HAP-1 (cell line): ENCODE results near the gene RHCG.

Source experiments
- DNase-seq, 2 experiments: peaks; one replicate each; pipeline ENCODE4 v3.0.0-alpha.2; 2016 to 2020; ENCODE audit warnings: low spot score in 2 of 2
- H3K27me3 ChIP-seq: fragments of 250-450 bp; sonication (Bioruptor Pico); 2 replicates; pipeline ENCODE4 v1.5.1; 2020; ENCODE audit warnings: low read depth, mild to moderate bottlenecking, moderate library complexity
- H3K36me3 ChIP-seq: fragments of 250-450 bp; sonication (Bioruptor Pico); replicated peaks from 2 replicates; pipeline ENCODE4 v1.5.1; 2020; ENCODE audit warnings: mild to moderate bottlenecking
- H3K4me1 ChIP-seq: fragments of 250-450 bp; sonication (Bioruptor Pico); 2 replicates; pipeline ENCODE4 v1.5.1; 2020; ENCODE audit warnings: mild to moderate bottlenecking
- H3K4me3 ChIP-seq: fragments of 250-450 bp; sonication (Bioruptor Pico); 2 replicates; pipeline ENCODE4 v1.5.1; 2020; ENCODE audit warnings: mild to moderate bottlenecking, moderate library complexity
- H3K9me3 ChIP-seq: fragments of 250-450 bp; sonication (Bioruptor Pico); 2 replicates; pipeline ENCODE4 v1.5.1; 2020; ENCODE audit warnings: mild to moderate bottlenecking, moderate library complexity
- in situ Hi-C: fragments of 300-500 bp; cut with MboI; formaldehyde crosslinking; loops from 3 replicates; pipeline ENCODE4 v1.14.3; 2020; ENCODE audit warnings: low sequenced_read_pairs, inconsistent platforms, mixed read lengths

RHCG gene

DNA sequence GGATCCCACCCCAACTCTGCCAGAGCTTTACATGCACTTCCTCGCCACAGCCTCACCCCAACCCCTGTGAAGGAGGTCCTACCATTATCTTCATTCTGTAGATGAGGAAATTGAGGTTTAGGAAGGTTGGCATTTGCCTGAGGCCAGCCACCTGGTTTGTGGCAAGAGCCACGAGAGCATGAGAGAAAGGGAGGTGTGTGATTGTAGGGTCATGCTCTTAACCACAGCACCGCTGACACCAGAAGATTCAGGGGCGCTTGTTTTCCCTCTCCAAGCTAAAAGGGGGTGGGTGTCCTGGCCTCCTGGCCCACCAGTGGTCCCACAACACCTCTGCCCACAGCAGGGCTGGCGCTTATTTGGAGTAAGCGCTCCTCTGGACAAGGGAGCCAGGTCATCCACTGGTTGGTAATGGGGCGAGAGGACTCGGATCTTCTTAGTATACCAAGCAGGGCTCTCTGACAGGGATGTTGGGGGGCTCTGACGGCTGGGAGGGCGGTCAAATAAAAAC is 691 bp downstream of the RHCG start:
- Histone ChIP-seq H3K9me3 (no peaks in the 10 kb centered on the region), H3K4me3 (no peak overlapping the region), H3K4me1 (no peaks in the 10 kb centered on the region), H3K27me3 (0 out of 2 replicates have a peak, but pooled peaks cover 7% of the 10 kb centered on the region), H3K36me3 (no peaks in the 10 kb centered on the region)
- in situ Hi-C loops = no loop called here
- DNase-seq = no peak

DNA sequence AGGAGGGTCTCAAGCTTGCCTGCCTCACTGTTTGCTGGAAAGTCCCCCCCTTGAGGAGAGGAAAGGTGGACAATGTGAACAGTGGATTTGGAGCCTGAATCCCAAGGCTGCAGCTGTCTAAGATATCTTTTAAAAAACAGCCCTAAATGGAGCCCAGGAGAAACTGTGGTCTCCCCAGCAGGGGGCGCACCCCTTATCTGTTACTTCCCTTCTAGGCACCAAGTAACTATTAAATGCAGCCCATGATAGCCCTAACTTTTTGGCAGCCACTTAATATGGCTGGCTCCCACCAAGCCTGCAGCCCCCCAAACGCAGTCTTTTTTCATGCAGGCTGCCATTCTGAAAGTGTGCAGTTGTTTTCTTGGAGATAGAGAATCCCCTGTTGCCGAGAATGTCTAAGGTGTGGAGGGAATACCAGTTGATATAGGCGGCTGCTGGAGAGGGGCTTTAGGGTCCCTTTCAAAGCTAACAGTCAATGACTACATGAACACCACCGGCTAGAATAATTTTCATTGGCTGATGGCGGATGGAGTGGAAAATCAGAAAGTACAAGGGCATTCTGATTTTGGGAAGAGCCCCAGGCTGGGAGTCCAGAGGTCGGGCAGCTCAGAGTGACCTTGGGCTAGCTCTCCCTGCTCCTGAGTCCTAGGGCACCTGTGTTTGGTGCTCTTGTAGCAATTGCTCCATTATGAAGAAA is 1.3 kb downstream of the RHCG start:
- no peaks in the 10 kb centered on the region for H3K9me3 ChIP-seq
- H3K4me1 ChIP-seq = no peaks in the 10 kb centered on the region
- H3K4me3 ChIP-seq = no peak overlapping the region
- no peaks in the 10 kb centered on the region for H3K36me3 ChIP-seq
- H3K27me3 ChIP-seq = 0 out of 2 replicates have a peak, but pooled peaks cover 7% of the 10 kb centered on the region
- in situ Hi-C loops = no loop called here
- DNase-seq = peak in 1 of 2 experiments; percentile 72

DNA sequence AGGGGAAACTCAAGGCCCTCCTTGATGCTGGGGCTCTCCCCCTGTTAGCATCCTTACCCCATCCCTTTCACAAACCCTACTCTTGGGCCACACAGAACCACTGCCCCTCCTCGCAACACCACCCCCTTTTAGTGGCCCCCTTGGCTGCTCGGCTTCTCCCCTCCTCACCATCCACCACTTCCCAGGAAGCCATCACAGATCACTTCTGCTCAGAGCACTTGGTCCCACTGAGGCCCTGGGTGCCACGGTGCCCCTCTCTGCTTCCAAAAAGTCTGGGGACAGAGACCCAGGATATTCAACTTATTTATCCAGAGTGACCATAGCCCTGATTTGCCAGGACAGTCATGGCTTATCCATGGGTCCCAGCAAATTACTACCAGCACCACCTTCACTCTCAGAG is 2.4 kb downstream of the RHCG start:
- Histone ChIP-seq H3K4me3 (no peak overlapping the region), H3K4me1 (no peaks in the 10 kb centered on the region), H3K27me3 (0 out of 2 replicates have a peak, but pooled peaks cover 7% of the 10 kb centered on the region), H3K9me3 (no peaks in the 10 kb centered on the region), H3K36me3 (no peaks in the 10 kb centered on the region)
- in situ Hi-C loops = no loop called here
- DNase-seq = no peak

DNA sequence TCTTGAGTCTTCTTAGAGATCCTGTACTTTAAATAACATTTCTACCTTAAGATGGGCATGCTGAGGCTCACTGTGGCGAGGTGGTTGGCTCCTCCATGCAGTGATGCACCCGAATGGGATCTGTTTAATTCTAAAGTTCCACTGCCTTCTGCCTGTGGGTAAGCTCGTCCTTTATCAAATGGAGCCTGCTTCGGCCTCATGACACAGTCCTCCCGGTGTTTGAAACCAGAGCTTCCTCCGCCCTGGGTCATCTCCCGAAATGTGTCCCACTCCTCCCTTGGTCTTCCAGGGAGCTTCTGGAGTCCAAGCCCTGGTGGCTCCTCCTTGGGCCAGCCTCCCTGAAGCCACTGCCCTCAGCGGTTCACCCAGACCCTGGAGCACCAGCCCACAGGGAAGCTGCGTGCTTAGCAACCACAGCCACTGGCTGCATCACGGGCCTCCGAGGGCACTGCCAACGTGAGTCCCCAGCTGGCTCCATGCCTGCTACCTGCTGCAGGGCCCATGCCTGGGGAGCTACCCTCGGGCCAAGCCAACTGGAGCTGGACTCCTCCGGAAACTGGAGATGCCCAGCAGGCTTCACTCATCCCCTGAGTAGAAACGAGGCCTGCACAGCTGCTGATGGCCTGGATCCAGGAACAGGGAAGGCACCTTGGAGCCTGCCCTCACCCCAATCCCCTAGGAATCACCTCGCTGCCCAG is 3.3 kb downstream of the RHCG start:
- in situ Hi-C loops = no loop called here
- H3K36me3 ChIP-seq = no peaks in the 10 kb centered on the region
- peaks cover 10% of the 10 kb centered on the region; the same call in 1 of the 2 replicates for H3K27me3 ChIP-seq
- DNase-seq = peak in 1 of 2 experiments; percentile 7
- no peak overlapping the region for H3K4me3 ChIP-seq
- H3K4me1 ChIP-seq = no peaks in the 10 kb centered on the region
- H3K9me3 ChIP-seq = no peaks in the 10 kb centered on the region

DNA sequence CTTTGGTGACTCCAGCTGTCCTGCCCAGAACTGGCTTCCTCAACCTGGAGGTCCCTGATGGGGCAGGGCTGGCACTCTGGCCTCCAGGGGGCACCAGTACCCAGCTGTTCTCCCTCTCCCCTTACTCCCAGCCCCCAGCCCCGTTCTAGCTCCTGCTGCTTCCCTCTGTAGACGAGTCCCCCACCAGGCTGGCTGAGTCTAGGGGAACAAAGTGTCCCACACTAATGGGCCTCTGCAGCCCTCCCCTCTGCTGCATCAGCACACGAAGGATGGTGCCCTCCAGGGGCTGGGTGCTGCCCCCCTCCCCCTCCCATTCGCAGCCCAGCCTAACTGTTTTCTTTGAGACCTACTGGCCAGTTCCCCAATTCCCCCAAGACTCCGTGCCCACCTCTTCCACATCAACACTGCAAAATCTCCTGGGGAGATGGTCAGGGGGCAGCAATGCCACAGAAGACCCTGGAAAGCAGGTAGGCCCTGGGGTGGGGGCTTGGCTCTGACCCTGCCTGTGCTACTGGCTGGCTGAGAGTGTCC is 4.2 kb downstream of the RHCG start:
- Histone ChIP-seq H3K4me3 (no peak overlapping the region), H3K36me3 (no peaks in the 10 kb centered on the region), H3K27me3 (peaks cover 6% of the 10 kb centered on the region; the same call in 1 of the 2 replicates), H3K4me1 (no peaks in the 10 kb centered on the region), H3K9me3 (no peaks in the 10 kb centered on the region)
- DNase-seq = peak in 1 of 2 experiments; percentile 69
- in situ Hi-C loops = no loop called here

DNA sequence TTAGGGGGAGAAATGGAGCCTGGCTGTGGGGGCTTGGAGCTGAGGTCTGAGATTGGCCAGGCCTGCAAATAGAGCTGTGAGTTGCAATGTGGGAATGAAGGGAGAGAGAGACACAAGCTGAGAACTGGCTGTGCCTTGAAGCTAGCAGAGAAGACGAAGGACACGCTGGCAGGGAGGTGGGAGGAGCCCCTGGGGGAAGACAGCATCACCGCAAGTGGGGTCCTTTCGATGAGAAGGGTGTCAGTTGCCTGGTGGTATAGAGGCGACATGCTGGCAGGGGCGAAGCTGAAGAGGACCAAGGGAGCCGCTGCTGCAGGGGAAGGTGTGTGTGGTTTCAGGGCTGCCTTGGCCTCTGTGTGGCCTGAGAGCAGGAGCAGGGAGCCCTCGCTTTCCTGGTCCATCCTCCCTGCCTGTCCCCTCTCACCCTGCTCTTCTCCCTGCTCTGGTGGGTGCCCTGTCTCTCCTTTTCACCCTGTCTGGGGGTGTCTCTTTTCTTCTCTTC is 5.5 kb downstream of the RHCG start:
- Histone ChIP-seq H3K4me3 (no peak overlapping the region), H3K4me1 (no peaks in the 10 kb centered on the region), H3K27me3 (peaks cover 3% of the 10 kb centered on the region; the same call in 1 of the 2 replicates), H3K36me3 (no peaks in the 10 kb centered on the region), H3K9me3 (no peaks in the 10 kb centered on the region)
- in situ Hi-C loops = no loop called here
- DNase-seq = no peak

DNA sequence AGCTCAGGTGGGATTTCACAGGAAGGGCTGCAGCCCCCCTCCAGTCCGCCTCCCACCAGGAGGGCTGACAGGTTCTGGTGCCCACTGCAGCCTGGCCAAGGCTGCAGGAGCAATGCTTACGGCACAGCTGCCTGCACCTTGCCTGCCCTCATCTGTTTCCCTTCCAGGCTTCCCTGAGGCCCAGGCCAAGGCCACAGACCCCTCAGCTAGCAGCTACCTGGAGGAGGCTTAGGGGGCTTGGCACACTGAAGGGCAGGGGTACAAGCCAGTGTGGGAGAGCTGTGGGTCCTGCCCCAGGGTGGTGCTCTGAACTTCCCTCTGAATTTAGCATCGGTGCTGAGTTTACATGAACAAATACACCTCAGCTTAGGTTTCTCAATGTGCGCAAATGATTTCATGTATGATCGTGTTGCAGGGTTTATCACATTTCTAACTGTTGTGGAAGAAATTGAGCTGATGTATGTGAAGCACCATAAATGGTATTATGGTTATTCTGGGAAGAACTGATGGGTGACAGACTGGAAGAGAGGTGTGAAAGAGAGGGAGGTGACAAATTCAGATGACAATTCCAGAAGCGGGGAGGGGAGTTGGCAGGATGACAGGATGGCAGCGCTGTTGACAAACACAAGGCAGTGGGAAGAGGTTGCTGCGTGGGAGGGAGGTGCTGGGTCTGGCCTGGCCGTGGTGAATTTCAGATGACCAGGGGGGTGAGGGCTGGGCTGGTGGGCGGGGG is 6.1 kb downstream of the RHCG start:
- H3K36me3 ChIP-seq = no peaks in the 10 kb centered on the region
- no peaks in the 10 kb centered on the region for H3K9me3 ChIP-seq
- in situ Hi-C loops = no loop called here
- no peaks in the 10 kb centered on the region for H3K4me1 ChIP-seq
- no peak overlapping the region for H3K4me3 ChIP-seq
- DNase-seq = no peak
- H3K27me3 ChIP-seq = peaks cover 7% of the 10 kb centered on the region; the same call in 1 of the 2 replicates

DNA sequence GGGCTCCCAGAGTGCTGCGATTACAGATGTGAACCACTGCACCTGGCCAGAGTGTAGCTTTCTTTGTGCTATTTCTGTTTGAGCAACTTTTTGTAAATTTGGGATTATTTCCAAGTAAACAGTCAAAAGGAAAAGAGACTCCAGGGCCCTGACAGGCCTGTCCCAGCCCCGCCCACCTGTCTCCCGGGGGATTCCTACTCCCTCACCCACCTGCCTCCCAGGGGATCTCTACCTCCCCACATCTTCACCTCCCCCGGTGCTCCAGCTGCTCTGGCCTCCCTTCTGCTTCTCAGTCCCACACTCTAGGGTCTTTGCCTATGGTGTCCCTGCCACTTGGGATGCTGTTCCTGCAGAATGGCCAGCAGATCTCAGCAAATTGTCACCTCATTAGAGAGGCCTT is 7.0 kb downstream of the RHCG start:
- no peak for DNase-seq
- no peaks in the 10 kb centered on the region for H3K9me3 ChIP-seq
- no peaks in the 10 kb centered on the region for H3K36me3 ChIP-seq
- in situ Hi-C loops = no loop called here
- peaks cover 10% of the 10 kb centered on the region; the same call in 1 of the 2 replicates for H3K27me3 ChIP-seq
- no peaks in the 10 kb centered on the region for H3K4me1 ChIP-seq
- H3K4me3 ChIP-seq = no peak overlapping the region

DNA sequence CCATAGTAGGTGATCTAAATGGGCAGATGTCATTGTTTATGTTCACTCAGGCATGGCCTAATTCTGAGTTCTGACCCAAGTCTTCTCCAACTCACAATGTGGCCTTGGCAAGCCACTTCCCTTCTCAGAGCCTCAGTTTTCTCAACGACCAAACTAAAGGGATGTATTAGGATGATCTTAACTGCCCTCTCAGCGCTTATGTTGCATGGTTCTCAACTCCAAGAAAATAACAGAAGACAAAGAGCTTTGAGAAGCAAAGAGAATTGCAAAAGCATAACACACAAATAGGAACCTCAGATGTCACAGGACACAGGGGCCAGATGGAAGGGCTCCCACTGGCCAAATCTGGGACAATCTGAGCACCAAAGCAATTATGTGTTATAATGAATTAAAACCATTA is 8.6 kb downstream of the RHCG start:
- Histone ChIP-seq H3K9me3 (no peaks in the 10 kb centered on the region), H3K27me3 (peaks cover 10% of the 10 kb centered on the region; the same call in 1 of the 2 replicates), H3K4me1 (no peaks in the 10 kb centered on the region), H3K36me3 (no peaks in the 10 kb centered on the region), H3K4me3 (no peak overlapping the region)
- DNase-seq = no peak
- in situ Hi-C loops = no loop called here

DNA sequence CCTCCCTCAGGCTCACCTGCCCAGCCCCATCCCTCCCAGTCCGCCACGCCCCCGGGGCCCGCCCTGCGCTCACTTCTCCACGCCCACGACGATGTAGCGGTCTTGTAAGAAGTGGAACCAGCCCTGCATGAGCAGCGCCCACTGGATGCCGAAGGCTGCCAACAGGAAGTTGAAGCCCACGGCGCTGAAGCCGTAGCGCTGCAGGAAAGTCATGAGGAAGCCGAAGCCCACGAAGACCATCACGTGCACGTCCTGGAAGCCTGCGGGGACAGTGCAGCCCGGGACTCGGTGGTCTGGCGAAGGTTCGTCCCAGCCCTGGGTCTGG is 9.7 kb downstream of the RHCG start:
- DNase-seq = peak in 1 of 2 experiments; percentile 69
- H3K36me3 ChIP-seq = no peaks in the 10 kb centered on the region
- no peaks in the 10 kb centered on the region for H3K9me3 ChIP-seq
- in situ Hi-C loops = no loop called here
- H3K4me1 ChIP-seq = no peaks in the 10 kb centered on the region
- no peak overlapping the region for H3K4me3 ChIP-seq
- H3K27me3 ChIP-seq = peaks cover 10% of the 10 kb centered on the region; the same call in 1 of the 2 replicates

DNA sequence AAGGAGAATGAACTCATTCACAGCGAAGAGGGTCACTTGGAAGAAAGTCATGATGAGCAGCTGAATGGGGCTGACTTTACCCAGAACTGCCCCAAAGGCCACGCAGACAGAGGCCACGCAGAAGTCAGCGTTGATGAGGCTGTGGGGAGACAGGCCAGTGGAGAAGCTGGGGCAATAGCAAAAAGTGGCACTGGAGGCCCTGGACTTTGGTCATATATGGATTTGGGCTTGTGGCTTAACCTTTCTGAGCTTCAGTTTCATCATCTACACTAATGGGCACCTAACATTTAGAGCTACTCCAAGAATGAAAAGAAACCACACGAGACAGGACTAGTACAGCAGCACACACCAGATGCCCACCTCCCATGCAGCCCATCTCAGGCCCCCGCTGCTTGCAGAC is 13.3 kb downstream of the RHCG start:
- no peak overlapping the region for H3K4me3 ChIP-seq
- DNase-seq = no peak
- H3K9me3 ChIP-seq = no peaks in the 10 kb centered on the region
- in situ Hi-C loops = no loop called here
- no peaks in the 10 kb centered on the region for H3K4me1 ChIP-seq
- H3K36me3 ChIP-seq = no peaks in the 10 kb centered on the region
- H3K27me3 ChIP-seq = peaks cover 12% of the 10 kb centered on the region; the same call in 1 of the 2 replicates

DNA sequence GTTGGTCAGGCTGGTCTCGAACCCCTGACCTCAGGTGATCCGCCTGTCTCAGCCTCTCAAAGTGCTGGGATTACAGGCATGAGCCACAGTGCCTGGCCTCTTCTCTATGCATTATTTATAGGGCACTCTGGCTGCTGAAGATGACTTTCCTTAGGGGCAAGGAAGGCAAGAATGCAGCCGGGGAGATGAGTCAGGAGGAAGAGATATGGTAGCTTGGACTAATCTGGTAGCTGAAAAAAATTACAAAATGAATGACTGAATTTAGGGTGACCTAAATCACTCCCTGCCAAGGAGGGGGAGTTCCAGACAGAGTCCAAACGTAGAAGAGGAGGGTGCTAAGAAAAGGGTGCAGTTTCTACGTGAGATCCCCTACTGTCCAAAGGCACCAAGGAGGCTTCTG is 14.2 kb downstream of the RHCG start:
- in situ Hi-C loops = no loop called here
- peaks cover 21% of the 10 kb centered on the region for H3K27me3 ChIP-seq
- H3K4me1 ChIP-seq = no peaks in the 10 kb centered on the region
- no peak for DNase-seq
- no peaks in the 10 kb centered on the region for H3K36me3 ChIP-seq
- no peaks in the 10 kb centered on the region for H3K9me3 ChIP-seq
- no peak overlapping the region for H3K4me3 ChIP-seq

DNA sequence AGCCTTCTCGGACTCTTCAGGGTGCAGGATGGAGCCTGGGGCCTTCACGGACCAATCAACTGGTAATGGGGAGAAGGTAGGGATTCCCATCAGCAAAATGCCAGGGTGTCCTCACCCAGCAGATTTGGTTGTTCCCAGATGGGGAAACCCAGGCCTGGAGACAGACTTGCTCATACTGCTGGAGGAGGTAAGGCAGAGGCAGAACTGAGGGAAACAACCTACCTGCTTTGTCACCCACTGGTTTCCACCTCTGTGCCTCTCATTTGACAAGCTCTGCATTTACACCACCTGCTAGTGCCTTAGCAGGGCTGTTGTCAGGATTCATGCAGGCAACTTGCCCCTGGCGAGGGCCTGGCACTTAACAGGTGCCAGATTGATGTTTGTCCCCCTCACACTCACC is 15.9 kb downstream of the RHCG start:
- no peak overlapping the region for H3K4me3 ChIP-seq

More for the DNA sequence above, 15.9 kb downstream of the RHCG start:
- Histone ChIP-seq H3K4me1 (no peaks in the 10 kb centered on the region), H3K9me3 (no peaks in the 10 kb centered on the region), H3K36me3 (no peaks in the 10 kb centered on the region), H3K27me3 (peaks cover 34% of the 10 kb centered on the region)
- in situ Hi-C loops = no loop called here
- DNase-seq = no peak
